SK-N-SH (cell line): ENCODE data around the gene NCKAP5. TPM values are rescaled to one million over a fixed set of nuclear protein-coding genes. Genes with fewer than 3 reads are reported as not detected.

Experiments used
- CTCF ChIA-PET: fragments of 300-600, 350-600 bp; formaldehyde crosslinking; extraction: SDS; loops from one replicate; lab custom pipeline; 2021; lab: Yijun Ruan, JAX
- POLR2A ChIA-PET: fragments of 350-600 bp; sonication (Branson Sonifier 250); formaldehyde crosslinking; extraction: SDS; loops from one replicate; lab custom pipeline; 2020; ENCODE audit warnings: antibody characterized with exemption, inconsistent platforms; lab: Yijun Ruan, JAX
- DNase-seq: peaks from one replicate; pipeline ENCODE4 v3.0.0; 2012
- H2AFZ ChIP-seq: fragments of 200-600 bp; sonication (generic); 2 replicates; pipeline ENCODE4 v1.8.1; 2016; ENCODE audit warnings: antibody characterized with exemption, mild to moderate bottlenecking, low read depth
- H3F3A ChIP-seq: fragments of 200-600 bp; sonication (generic); replicated peaks from 2 replicates; pipeline ENCODE3; 2016; ENCODE audit warnings: antibody characterized with exemption, mild to moderate bottlenecking; ENCODE audit not compliant: insufficient read depth
- H3K27ac ChIP-seq, 2 experiments: fragments of 200-500 bp in 1 of 2; fragments of 200-600 bp in 1 of 2; sonication (Bioruptor generic) in 1 of 2; sonication (generic), shearing (Covaris generic) in 1 of 2; 2 replicates each; pipeline versions ENCODE4 v1.5.1 to v1.6.1; 2014 to 2016; ENCODE audit warnings: low read depth in 2 of 2, inconsistent platforms in 1 of 2, low read length in 1 of 2, mild to moderate bottlenecking in 1 of 2, mixed read lengths in 1 of 2
- H3K27me3 ChIP-seq: fragments of 200-600 bp; sonication (generic), shearing (Covaris generic); 2 replicates; pipeline ENCODE4 v1.6.1; 2016; ENCODE audit warnings: mixed run types; ENCODE audit not compliant: insufficient read depth
- H3K36me3 ChIP-seq, 2 experiments: fragments of 200-500 bp in 1 of 2; fragments of 200-600 bp in 1 of 2; sonication (Bioruptor generic) in 1 of 2; sonication (generic) in 1 of 2; replicated peaks in 1 of 2; 2 replicates each; pipeline versions ENCODE3 to v1.5.1; 2014 to 2016; ENCODE audit warnings: low read length in 1 of 2, mild to moderate bottlenecking in 1 of 2; ENCODE audit not compliant: insufficient read depth in 2 of 2, control insufficient read depth in 1 of 2
- H3K4me1 ChIP-seq, 2 experiments: fragments of 200-500 bp in 1 of 2; fragments of 200-600 bp in 1 of 2; sonication (Bioruptor generic) in 1 of 2; sonication (generic), shearing (Covaris generic) in 1 of 2; 2 replicates each; pipeline versions ENCODE4 v1.5.1 to v1.6.1; 2014 to 2016; ENCODE audit warnings: low read depth in 1 of 2, low read length in 1 of 2, mixed run types in 1 of 2; ENCODE audit not compliant: insufficient read depth in 2 of 2, control insufficient read depth in 1 of 2
- H3K4me2 ChIP-seq: fragments of 200-600 bp; sonication (generic), shearing (Covaris generic); 2 replicates; pipeline ENCODE4 v1.6.1; 2017; ENCODE audit warnings: mixed run types
- H3K4me3 ChIP-seq, 2 experiments: fragments of 200-500 bp in 1 of 2; fragments of 200-600 bp in 1 of 2; sonication (Bioruptor generic) in 1 of 2; sonication (generic), shearing (Covaris generic) in 1 of 2; 2 replicates each; pipeline versions ENCODE4 v1.5.1 to v1.8.1; 2014 to 2016; ENCODE audit warnings: low read depth in 2 of 2, inconsistent platforms in 1 of 2, low read length in 1 of 2, mild to moderate bottlenecking in 1 of 2, mixed read lengths in 1 of 2, moderate library complexity in 1 of 2
- H3K79me2 ChIP-seq: fragments of 200-600 bp; sonication (generic); 2 replicates; pipeline ENCODE4 v1.8.1; 2017; ENCODE audit warnings: mild to moderate bottlenecking; ENCODE audit not compliant: insufficient read depth
- H3K9ac ChIP-seq: fragments of 200-600 bp; sonication (generic); 2 replicates; pipeline ENCODE4 v1.6.1; 2017; ENCODE audit warnings: mixed run types
- H3K9me2 ChIP-seq: fragments of 200-600 bp; sonication (generic); 2 replicates; pipeline ENCODE4 v1.6.1; 2017; ENCODE audit warnings: mixed run types
- H3K9me3 ChIP-seq: fragments of 200-600 bp; sonication (generic); 2 replicates; pipeline ENCODE4 v1.6.1; 2017; ENCODE audit warnings: mixed run types, mild to moderate bottlenecking, moderate library complexity
- H4K20me1 ChIP-seq: fragments of 200-600 bp; sonication (generic); 2 replicates; pipeline ENCODE4 v1.6.1; 2017; ENCODE audit warnings: mild to moderate bottlenecking, mixed run types; ENCODE audit not compliant: insufficient read depth
- CHD2 ChIP-seq: fragments of 150-350 bp; IDR thresholded peaks from 2 replicates; pipeline ENCODE4 v1.6.1; 2018; ENCODE audit warnings: low read length; ENCODE audit not compliant: partially characterized antibody
- ELF1 ChIP-seq: IDR thresholded peaks from 2 replicates; pipeline ENCODE4 v1.4.0; 2012
- EP300 ChIP-seq, 2 experiments: IDR thresholded peaks; 2 replicates each; pipeline versions ENCODE4 v1.4.0 to v1.6.1; 2012; ENCODE audit warnings: borderline replicate concordance in 1 of 2, low read depth in 1 of 2, low read length in 1 of 2
- FOSL2 ChIP-seq: IDR thresholded peaks from 2 replicates; pipeline ENCODE4 v1.4.0; 2012; ENCODE audit warnings: low read depth, mild to moderate bottlenecking, moderate library complexity, borderline replicate concordance
- GATA2 ChIP-seq: sonication (generic); formaldehyde crosslinking; IDR thresholded peaks from 2 replicates; pipeline ENCODE4 v1.5.0; 2020; ENCODE audit warnings: mild to moderate bottlenecking, missing genetic modification reagents
- IRF3 ChIP-seq: fragments of 150-350 bp; IDR thresholded peaks from 2 replicates; pipeline ENCODE4 v1.6.1; 2016; ENCODE audit warnings: mild to moderate bottlenecking, low read depth, low read length
- MAX ChIP-seq: IDR thresholded peaks from 2 replicates; pipeline ENCODE4 v1.4.0; 2012; ENCODE audit warnings: low read depth
- MEF2A ChIP-seq: IDR thresholded peaks from 2 replicates; pipeline ENCODE4 v1.4.0; 2012; ENCODE audit warnings: low read depth, borderline replicate concordance
- MXI1 ChIP-seq: IDR thresholded peaks from 2 replicates; pipeline ENCODE4 v1.6.1; 2012; ENCODE audit warnings: mild to moderate bottlenecking, low read depth, low read length, improper control_type of control experiment
- PBX3 ChIP-seq: IDR thresholded peaks from 2 replicates; pipeline ENCODE4; 2012
- POLR2AphosphoS5 ChIP-seq: IDR thresholded peaks from 2 replicates; pipeline ENCODE4 v1.6.1; 2012; ENCODE audit warnings: low read depth, low read length
- RAD21 ChIP-seq: IDR thresholded peaks from 2 replicates; pipeline ENCODE4 v1.6.1; 2012; ENCODE audit warnings: mild to moderate bottlenecking, low read length
- REST ChIP-seq: IDR thresholded peaks from 2 replicates; pipeline ENCODE4 v1.6.1; 2012; ENCODE audit warnings: mild to moderate bottlenecking, low read depth, low read length, moderate library complexity
- RFX5 ChIP-seq: IDR thresholded peaks from 2 replicates; pipeline ENCODE4 v1.6.1; 2012; ENCODE audit warnings: mild to moderate bottlenecking, improper control_type of control experiment, low read length
- TCF12 ChIP-seq: IDR thresholded peaks from 2 replicates; pipeline ENCODE4 v1.4.0; 2012
- USF1 ChIP-seq: IDR thresholded peaks from 2 replicates; pipeline ENCODE4 v1.4.0; 2012; ENCODE audit warnings: low read depth, borderline replicate concordance
- WGBS: methylation state at CpG from one replicate; pipeline ENCODE4 v1.1.6; 2017; ENCODE audit warnings: low lambda C conversion rate; 5-methylcytosine and 5-hydroxymethylcytosine counted together
- polyA plus RNA-seq, 3 experiments: library from polyadenylated mRNA; depleted of rRNA; stranded (reverse); fragments of >200 nt; gene quantifications; 2 replicates each; pipeline ENCODE4 v1.2.3, GENCODE V29; 2012
- TF ChIP-seq, protein P1 (sequence below): fragments of 150-350 bp; IDR thresholded peaks from 2 replicates; pipeline ENCODE4 v1.6.1; 2017; ENCODE audit warnings: antibody characterized with exemption, low read length, low read depth, borderline replicate concordance

The NCKAP5 gene
- polyA plus RNA-seq, 1 of the 3 experiments (the other 2 are of a cell fraction): 0.02 TPM

DNA sequence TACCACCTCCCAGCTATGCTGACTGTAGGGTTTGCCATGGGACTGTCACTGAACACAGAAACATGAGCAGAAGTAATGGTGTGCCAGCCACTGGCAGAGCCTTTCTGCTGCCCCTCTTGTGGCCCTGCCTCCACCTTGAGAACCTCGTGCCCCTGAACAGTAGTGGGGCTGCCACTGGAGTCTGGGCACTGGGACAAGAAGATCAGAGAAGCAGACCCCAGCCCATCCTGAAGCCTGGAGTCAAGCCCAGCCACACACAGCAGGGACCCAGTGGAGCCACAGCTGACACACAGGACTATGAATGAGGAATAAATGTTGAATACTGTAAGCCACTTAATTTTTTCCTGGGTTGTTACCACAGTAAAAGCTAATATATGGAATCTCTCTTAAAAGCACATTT lies 159.6 kb downstream of the NCKAP5 start:
- POLR2A ChIA-PET: no interaction called here
- TF ChIP-seq MXI1 (no peak), TCF12 (no peak), EP300 (IDR thresholded peaks at IDR 0.05; ENCODE audit: borderline replicate concordance in 1 of 2, low read depth in 1 of 2, low read length in 1 of 2) (no peak), RFX5 (no peak), FOSL2 (no peak), GATA2 (CRISPR knock-in tag) (no peak), CHD2 (no peak), PBX3 (no peak), REST (no peak), ELF1 (no peak), MAX (no peak), USF1 (no peak), MEF2A (no peak), RAD21 (no peak), IRF3 (no peak), POLR2AphosphoS5 (no peak)
- TF ChIP-seq, protein P1, sequence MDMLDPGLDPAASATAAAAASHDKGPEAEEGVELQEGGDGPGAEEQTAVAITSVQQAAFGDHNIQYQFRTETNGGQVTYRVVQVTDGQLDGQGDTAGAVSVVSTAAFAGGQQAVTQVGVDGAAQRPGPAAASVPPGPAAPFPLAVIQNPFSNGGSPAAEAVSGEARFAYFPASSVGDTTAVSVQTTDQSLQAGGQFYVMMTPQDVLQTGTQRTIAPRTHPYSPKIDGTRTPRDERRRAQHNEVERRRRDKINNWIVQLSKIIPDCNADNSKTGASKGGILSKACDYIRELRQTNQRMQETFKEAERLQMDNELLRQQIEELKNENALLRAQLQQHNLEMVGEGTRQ: no peak
- TF ChIP-seq, all 33 proteins: peak for 0
- no peaks in the 10 kb centered on the region for H4K20me1 ChIP-seq

More for the DNA sequence above, 159.6 kb downstream of the NCKAP5 start:
- H3K9ac ChIP-seq: no peak overlapping the region
- H3K27ac ChIP-seq: no peak overlapping the region
- no peaks in the 10 kb centered on the region for H3F3A ChIP-seq
- H2AFZ ChIP-seq: no peak overlapping the region
- no peaks in the 10 kb centered on the region for H3K9me2 ChIP-seq
- peaks cover 0 to 7% of the 10 kb centered on the region in 2 experiments; a peak in 1 of 4 replicates for H3K4me1 ChIP-seq
- no peaks in the 10 kb centered on the region for H3K9me3 ChIP-seq
- DNase-seq: no peak
- H3K36me3 ChIP-seq: no peaks in the 10 kb centered on the region
- CTCF ChIA-PET: no interaction called here
- H3K27me3 ChIP-seq: no peaks in the 10 kb centered on the region; the same call in 1 of the 2 replicates
- H3K79me2 ChIP-seq: no peaks in the 10 kb centered on the region
- 13% methylated on average over 1 of the region's 1 CpG for WGBS
- H3K4me2 ChIP-seq: no peak overlapping the region
- no peak overlapping the region for H3K4me3 ChIP-seq
